K562 (cell line): Measurements from ENCODE around the gene GMDS. TPM values are rescaled to one million over a fixed set of nuclear protein-coding genes. Genes with fewer than 3 reads are reported as not detected.

ENCODE experiments used
- ATAC-seq: fragments of 200-7000 bp; cut with Tn5 transposase; 3 replicates; pipeline ENCODE4 v1.9.1; 2020; ENCODE audit warnings: moderate library complexity
- BruUV-seq: library from RNA; stranded (reverse); fragments of 400-500 nt; replicated peaks from 2 replicates; lab custom pipeline; 2021; lab: Mats Ljungman, UMichigan
- CTCF ChIA-PET: fragments of 300-600 bp; formaldehyde crosslinking; extraction: SDS; loops from one replicate; lab custom pipeline; 2021; ENCODE audit warnings: low intra/inter-chr PET ratio; lab: Yijun Ruan, JAX
- POLR2A ChIA-PET: fragments of 300-600, 350-650 bp; sonication (Branson Sonifier 250); formaldehyde crosslinking; extraction: SDS; loops from one replicate; lab custom pipeline; 2021; ENCODE audit warnings: antibody characterized with exemption, inconsistent platforms; lab: Yijun Ruan, JAX
- DNase-seq, 4 experiments: peaks; one replicate each; pipeline versions ENCODE4 v3.0.0 to v3.0.0-alpha.2; 2011 to 2018; ENCODE audit warnings: low spot score in 3 of 4, mixed read lengths in 3 of 4; ENCODE audit errors: extremely low read depth in 1 of 4
- FAIRE-seq: peaks from 2 replicates; lab custom pipeline; 2011; peaks lifted over from hg19 to GRCh38; lab: Jason Lieb, UNC
- H2AFZ ChIP-seq: 2 replicates; pipeline ENCODE4 v1.6.0; 2011; ENCODE audit warnings: low read depth, low read length, control low read depth, inconsistent platforms
- H3K27ac ChIP-seq: fragments of 200-600 bp; 3 replicates; pipeline ENCODE4 v1.8.0; 2011; ENCODE audit warnings: low read depth, mild to moderate bottlenecking, control low read depth, inconsistent platforms, low read length, moderate library complexity, mixed read lengths; ENCODE audit errors: extremely low read depth
- H3K27me3 ChIP-seq, 2 experiments: fragments of 300-600 bp in 1 of 2; 2 replicates in 1 of 2; 3 replicates in 1 of 2; pipeline versions ENCODE4 v1.6.0 to v1.8.0; 2011; ENCODE audit warnings: inconsistent platforms in 2 of 2, low read length in 2 of 2, mild to moderate bottlenecking in 1 of 2, mixed read lengths in 1 of 2, moderate library complexity in 1 of 2; ENCODE audit not compliant: control insufficient read depth in 2 of 2, insufficient read depth in 2 of 2
- H3K36me3 ChIP-seq: fragments of 300-600 bp; 3 replicates; pipeline ENCODE4 v1.8.0; 2011; ENCODE audit warnings: mild to moderate bottlenecking, low read length, inconsistent platforms; ENCODE audit not compliant: control insufficient read depth, insufficient read depth
- H3K4me1 ChIP-seq, 2 experiments: fragments of 200-600 bp in 1 of 2; replicated peaks in 1 of 2; 2 replicates in 1 of 2; 3 replicates in 1 of 2; pipeline versions ENCODE4 v1.5.1 to v1.8.0; 2011; ENCODE audit warnings: inconsistent platforms in 2 of 2, low read length in 2 of 2, mild to moderate bottlenecking in 1 of 2, mixed read lengths in 1 of 2, moderate library complexity in 1 of 2; ENCODE audit not compliant: control insufficient read depth in 2 of 2, insufficient read depth in 2 of 2
- H3K4me2 ChIP-seq: 2 replicates; pipeline ENCODE4 v1.6.1; 2011; ENCODE audit warnings: low read length, control low read depth, inconsistent platforms, mixed read lengths; ENCODE audit not compliant: insufficient read depth
- H3K4me3 ChIP-seq: fragments of 200-600 bp; sonication (generic), shearing (Covaris generic); 2 replicates; pipeline ENCODE4 v1.5.1; 2016; ENCODE audit warnings: control low read depth, inconsistent platforms
- H3K79me2 ChIP-seq: fragments of 200-600 bp; 3 replicates; pipeline ENCODE4 v1.8.0; 2011; ENCODE audit warnings: low read length, inconsistent platforms; ENCODE audit not compliant: control insufficient read depth, insufficient read depth
- H3K9ac ChIP-seq, 2 experiments: 2 replicates each; pipeline versions ENCODE4 v1.6.0 to v1.6.1; 2011; ENCODE audit warnings: low read depth in 2 of 2, low read length in 2 of 2, control low read depth in 1 of 2, inconsistent platforms in 1 of 2, mild to moderate bottlenecking in 1 of 2, mixed read lengths in 1 of 2; ENCODE audit not compliant: insufficient read depth in 1 of 2
- H3K9me1 ChIP-seq: one replicate; pipeline ENCODE4 v1.6.0; 2011; ENCODE audit warnings: inconsistent platforms, mild to moderate bottlenecking, low read length, moderate library complexity; ENCODE audit not compliant: control insufficient read depth, insufficient read depth
- H3K9me3 ChIP-seq: replicated peaks from 2 replicates; pipeline ENCODE4 v1.5.1; 2011; ENCODE audit warnings: low read depth, low read length, inconsistent platforms; ENCODE audit not compliant: control insufficient read depth, insufficient read depth
- H4K20me1 ChIP-seq: replicated peaks from 2 replicates; pipeline ENCODE4 v1.6.1; 2011; ENCODE audit warnings: low read length, inconsistent platforms, mixed read lengths; ENCODE audit not compliant: control insufficient read depth, insufficient read depth
- BHLHE40 ChIP-seq: IDR thresholded peaks from 2 replicates; pipeline ENCODE4 v1.6.1; 2011; ENCODE audit warnings: low read length, improper control_type of control experiment
- EP300 ChIP-seq: IDR thresholded peaks from 2 replicates; pipeline ENCODE4 v1.6.1; 2012; ENCODE audit warnings: low read length, improper control_type of control experiment
- GTF2E2 ChIP-seq: fragments of 200-800 bp; sonication (Bioruptor generic); IDR thresholded peaks from 2 replicates; pipeline ENCODE4 v1.6.1; 2016; ENCODE audit warnings: missing genetic modification characterization, missing compliant biosample characterization
- KLF6 ChIP-seq: fragments of 250-450 bp; sonication (Bioruptor Pico); IDR thresholded peaks from 2 replicates; pipeline ENCODE4 v1.4.0; 2020; ENCODE audit warnings: mild to moderate bottlenecking, moderate library complexity, borderline replicate concordance
- MCM7 ChIP-seq, 2 experiments: fragments of 450-650 bp; IDR thresholded peaks; 2 replicates each; pipeline ENCODE4 v1.6.1; 2016 to 2018
- PRMT5 ChIP-seq: sonication (generic); formaldehyde crosslinking; IDR thresholded peaks from 2 replicates; pipeline ENCODE4 v1.5.0; 2020; ENCODE audit warnings: missing genetic modification reagents
- RAD51 ChIP-seq: fragments of 450-650 bp; IDR thresholded peaks from 2 replicates; pipeline ENCODE4 v1.7.1; 2016; ENCODE audit warnings: low read depth, mild to moderate bottlenecking, borderline replicate concordance
- RB1 ChIP-seq: fragments of 450-650 bp; IDR thresholded peaks from 2 replicates; pipeline ENCODE4 v1.6.1; 2017; ENCODE audit warnings: low read depth, mild to moderate bottlenecking
- RBM15 ChIP-seq: fragments of 200-400 bp; formaldehyde crosslinking; IDR thresholded peaks from 2 replicates; pipeline ENCODE4 v1.6.1; 2018; ENCODE audit warnings: mild to moderate bottlenecking, low read length, moderate library complexity; ENCODE audit not compliant: insufficient read depth
- SUPT5H ChIP-seq: fragments of 450-650 bp; IDR thresholded peaks from 2 replicates; pipeline ENCODE4 v1.6.1; 2016
- ZNF24 ChIP-seq: fragments of 450-650 bp; IDR thresholded peaks from 2 replicates; pipeline ENCODE4 v1.6.1; 2016
- ZNF282 ChIP-seq: sonication (generic); formaldehyde crosslinking; IDR thresholded peaks from 2 replicates; pipeline ENCODE4 v1.8.1; 2023; ENCODE audit warnings: missing genetic modification reagents
- WGBS: fragments of 100-300 bp; shearing (Covaris generic); methylation state at CpG from one replicate; pipeline ENCODE4 v1.1.6; 2016; ENCODE audit warnings: low coverage, mixed read lengths; ENCODE audit not compliant: insufficient coverage; ENCODE audit errors: missing lambda C conversion rate; 5-methylcytosine and 5-hydroxymethylcytosine counted together
- in situ Hi-C: fragments of 300-500 bp; cut with MboI; formaldehyde crosslinking; loops from 4 replicates; pipeline ENCODE4 v1.15.0; 2018; ENCODE audit warnings: inconsistent platforms, mixed read lengths
- intact Hi-C: fragments of 100-400 bp; cut with micrococcal nuclease; formaldehyde crosslinking; loops from 2 replicates; pipeline ENCODE4 v1.14.2; 2022
- polyA plus RNA-seq, 8 experiments: library from polyadenylated mRNA; depleted of rRNA in 4 of 8; stranded (reverse) in 5 of 8; unstranded in 3 of 8; fragments of >200 nt; fragmentation: Nextera tagmentation in 2 of 8; fragmentation: Illumina TruSeq in 1 of 8; extraction: Ambion mirVana in 2 of 8; extraction: Trizol in 1 of 8; gene quantifications; 2 replicates each; pipeline versions ENCODE4 v1.2.1 to v1.2.3, GENCODE V29; 2011 to 2014; ENCODE audit warnings: inconsistent platforms in 1 of 8, missing spikeins in 1 of 8
- total RNA-seq, 7 experiments: library from RNA; depleted of rRNA in 6 of 7; stranded (reverse); fragments of >200 nt in 6 of 7; fragmentation: Illumina TruSeq in 2 of 7; extraction: Trizol in 2 of 7; gene quantifications; 2 replicates each; pipeline versions ENCODE4 v1.2.1 to v1.2.3, GENCODE V29; 2011 to 2021; ENCODE audit warnings: low replicate concordance in 1 of 7
- TF ChIP-seq, protein P1 (sequence below): fragments of 450-650 bp; IDR thresholded peaks from 2 replicates; pipeline ENCODE4 v1.6.1; 2016; ENCODE audit warnings: low read depth

GMDS gene
- total and polyA plus RNA-seq, 9 of the 15 experiments (the other 6 are each of a cell fraction or from before 2014, with no cell fraction given): 0.48 to 31.8 (median 13.4) TPM

DNA sequence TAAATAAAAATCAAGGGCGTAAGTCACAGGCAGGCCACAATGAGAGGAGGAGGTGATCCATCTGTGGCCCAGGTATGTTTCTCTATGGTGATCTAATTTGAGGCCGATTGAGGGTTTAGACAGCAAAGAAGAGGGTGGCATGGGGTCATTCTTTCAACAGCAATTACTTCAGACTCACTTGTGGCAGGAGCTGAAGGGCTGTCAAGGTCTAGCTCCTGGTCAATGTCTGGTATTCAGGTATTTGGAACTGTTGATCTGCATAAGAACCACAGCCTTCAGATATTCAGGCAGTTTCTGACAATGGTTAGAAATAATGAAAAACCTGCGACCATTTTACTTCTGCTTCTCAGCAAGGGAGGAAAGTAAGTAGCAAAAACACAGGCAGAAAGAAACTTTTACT, 376.1 kb downstream of the GMDS start:
- no peak for TF ChIP-seq KLF6 (CRISPR knock-in tag)
- no peak for TF ChIP-seq SUPT5H
- TF ChIP-seq RB1: no peak
- no peak for TF ChIP-seq BHLHE40
- no peak for TF ChIP-seq PRMT5 (CRISPR knock-in tag)
- TF ChIP-seq, protein P1, sequence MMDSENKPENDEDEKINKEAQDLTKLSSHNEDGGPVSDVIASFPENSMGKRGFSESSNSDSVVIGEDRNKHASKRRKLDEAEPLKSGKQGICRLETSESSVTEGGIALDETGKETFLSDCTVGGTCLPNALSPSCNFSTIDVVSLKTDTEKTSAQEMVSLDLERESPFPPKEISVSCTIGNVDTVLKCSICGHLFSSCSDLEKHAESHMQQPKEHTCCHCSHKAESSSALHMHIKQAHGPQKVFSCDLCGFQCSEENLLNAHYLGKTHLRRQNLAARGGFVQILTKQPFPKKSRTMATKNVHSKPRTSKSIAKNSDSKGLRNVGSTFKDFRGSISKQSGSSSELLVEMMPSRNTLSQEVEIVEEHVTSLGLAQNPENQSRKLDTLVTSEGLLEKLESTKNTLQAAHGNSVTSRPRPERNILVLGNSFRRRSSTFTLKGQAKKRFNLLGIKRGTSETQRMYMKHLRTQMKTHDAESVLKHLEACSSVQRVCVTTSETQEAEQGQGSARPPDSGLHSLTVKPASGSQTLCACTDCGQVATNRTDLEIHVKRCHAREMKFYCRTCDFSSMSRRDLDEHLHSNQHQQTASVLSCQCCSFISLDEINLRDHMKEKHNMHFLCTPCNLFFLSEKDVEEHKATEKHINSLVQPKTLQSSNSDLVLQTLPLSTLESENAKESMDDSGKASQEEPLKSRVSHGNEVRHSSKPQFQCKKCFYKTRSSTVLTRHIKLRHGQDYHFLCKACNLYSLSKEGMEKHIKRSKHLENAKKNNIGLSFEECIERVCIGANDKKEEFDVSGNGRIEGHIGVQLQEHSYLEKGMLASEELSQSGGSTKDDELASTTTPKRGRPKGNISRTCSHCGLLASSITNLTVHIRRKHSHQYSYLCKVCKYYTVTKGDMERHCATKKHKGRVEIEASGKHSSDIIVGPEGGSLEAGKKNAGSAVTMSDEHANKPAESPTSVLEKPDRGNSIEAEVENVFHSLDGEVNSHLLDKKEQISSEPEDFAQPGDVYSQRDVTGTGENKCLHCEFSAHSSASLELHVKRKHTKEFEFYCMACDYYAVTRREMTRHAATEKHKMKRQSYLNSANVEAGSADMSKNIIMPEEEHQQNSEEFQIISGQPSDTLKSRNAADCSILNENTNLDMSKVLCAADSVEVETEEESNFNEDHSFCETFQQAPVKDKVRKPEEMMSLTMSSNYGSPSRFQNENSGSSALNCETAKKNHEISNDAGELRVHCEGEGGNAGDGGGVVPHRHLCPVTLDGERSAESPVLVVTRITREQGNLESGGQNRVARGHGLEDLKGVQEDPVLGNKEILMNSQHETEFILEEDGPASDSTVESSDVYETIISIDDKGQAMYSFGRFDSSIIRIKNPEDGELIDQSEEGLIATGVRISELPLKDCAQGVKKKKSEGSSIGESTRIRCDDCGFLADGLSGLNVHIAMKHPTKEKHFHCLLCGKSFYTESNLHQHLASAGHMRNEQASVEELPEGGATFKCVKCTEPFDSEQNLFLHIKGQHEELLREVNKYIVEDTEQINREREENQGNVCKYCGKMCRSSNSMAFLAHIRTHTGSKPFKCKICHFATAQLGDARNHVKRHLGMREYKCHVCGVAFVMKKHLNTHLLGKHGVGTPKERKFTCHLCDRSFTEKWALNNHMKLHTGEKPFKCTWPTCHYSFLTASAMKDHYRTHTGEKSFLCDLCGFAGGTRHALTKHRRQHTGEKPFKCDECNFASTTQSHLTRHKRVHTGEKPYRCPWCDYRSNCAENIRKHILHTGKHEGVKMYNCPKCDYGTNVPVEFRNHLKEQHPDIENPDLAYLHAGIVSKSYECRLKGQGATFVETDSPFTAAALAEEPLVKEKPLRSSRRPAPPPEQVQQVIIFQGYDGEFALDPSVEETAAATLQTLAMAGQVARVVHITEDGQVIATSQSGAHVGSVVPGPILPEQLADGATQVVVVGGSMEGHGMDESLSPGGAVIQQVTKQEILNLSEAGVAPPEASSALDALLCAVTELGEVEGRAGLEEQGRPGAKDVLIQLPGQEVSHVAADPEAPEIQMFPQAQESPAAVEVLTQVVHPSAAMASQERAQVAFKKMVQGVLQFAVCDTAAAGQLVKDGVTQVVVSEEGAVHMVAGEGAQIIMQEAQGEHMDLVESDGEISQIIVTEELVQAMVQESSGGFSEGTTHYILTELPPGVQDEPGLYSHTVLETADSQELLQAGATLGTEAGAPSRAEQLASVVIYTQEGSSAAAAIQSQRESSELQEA: no peak
- no peak for TF ChIP-seq RAD51
- no peak for TF ChIP-seq RBM15
- no peak for TF ChIP-seq ZNF282 (CRISPR knock-in tag)
- TF ChIP-seq MCM7 (IDR thresholded peaks at IDR 0.05): no peak
- TF ChIP-seq ZNF24: no peak
- TF ChIP-seq EP300: no peak
- TF ChIP-seq GTF2E2: no peak
- no peaks in the 10 kb centered on the region for H3K9me1 ChIP-seq
- H3K79me2 ChIP-seq: no peaks in the 10 kb centered on the region
- H3K9ac ChIP-seq: no peak overlapping the region
- H3K4me1 ChIP-seq: no peaks in the 10 kb centered on the region
- H3K36me3 ChIP-seq: no peaks in the 10 kb centered on the region
- H3K9me3 ChIP-seq: no peaks in the 10 kb centered on the region
- DNase-seq (no peak), ATAC-seq (no peak), FAIRE-seq (no peak)
- ChIA-PET CTCF (no interaction called here), POLR2A (interaction anchor here (2.8 kb wide), 1 partner anchor 11 kb away, joined by 9 read pairs; no protein-coding TSS in a partner anchor)
- H3K4me2 ChIP-seq: no peak overlapping the region
- H3K27ac ChIP-seq: no peak overlapping the region
- WGBS: 4% methylated on average over 3 of the region's 3 CpGs
- H3K27me3 ChIP-seq: peaks cover 24 to 34% of the 10 kb centered on the region in 2 experiments
- no TSS peak for BruUV-seq
- H2AFZ ChIP-seq: no peak overlapping the region
- no peaks in the 10 kb centered on the region; the same call in none of the 2 replicates for H4K20me1 ChIP-seq
- intact Hi-C loops (no loop called here), in situ Hi-C loops (no loop called here)
- no peak overlapping the region for H3K4me3 ChIP-seq
